OCI-LY1 (cell line): ENCODE measurements around the gene TRPM3.

Source experiments
- H2AFZ ChIP-seq: fragments of 200-600 bp; sonication (generic), shearing (Covaris generic); 2 replicates; pipeline ENCODE4 v1.6.0; 2014; ENCODE audit warnings: antibody characterized with exemption, mild to moderate bottlenecking, low read length
- H3F3A ChIP-seq: fragments of 200-600 bp; sonication (generic), shearing (Covaris generic); 2 replicates; pipeline ENCODE4 v1.6.0; 2014; ENCODE audit warnings: mild to moderate bottlenecking, antibody characterized with exemption, low read length, moderate library complexity; ENCODE audit not compliant: insufficient read depth
- H3K27ac ChIP-seq: fragments of 200-600 bp; sonication (generic); 2 replicates; pipeline ENCODE4 v1.5.1; 2014; ENCODE audit warnings: low read length, mixed run types, mild to moderate bottlenecking, low read depth; ENCODE audit not compliant: poor library complexity, severe bottlenecking
- H3K27me3 ChIP-seq: fragments of 200-600 bp; sonication (generic); 2 replicates; pipeline ENCODE4 v1.6.0; 2014; ENCODE audit warnings: antibody characterized with exemption, mild to moderate bottlenecking, low read length, moderate library complexity; ENCODE audit not compliant: insufficient read depth
- H3K36me3 ChIP-seq: fragments of 200-600 bp; sonication (generic); 2 replicates; pipeline ENCODE4 v1.6.1; 2014; ENCODE audit warnings: mild to moderate bottlenecking, antibody characterized with exemption, low read length, moderate library complexity, mixed read lengths; ENCODE audit not compliant: insufficient read depth
- H3K4me1 ChIP-seq: fragments of 200-600 bp; sonication (generic); 2 replicates; pipeline ENCODE4 v1.5.1; 2014; ENCODE audit warnings: mild to moderate bottlenecking, low read length, moderate library complexity; ENCODE audit not compliant: insufficient read depth, severe bottlenecking
- H3K4me2 ChIP-seq: fragments of 200-600 bp; sonication (generic), shearing (Covaris generic); 2 replicates; pipeline ENCODE4 v1.6.1; 2014; ENCODE audit warnings: low read length
- H3K4me3 ChIP-seq: fragments of 200-600 bp; sonication (generic); 2 replicates; pipeline ENCODE4 v1.5.1; 2014; ENCODE audit warnings: low read length, low read depth, mild to moderate bottlenecking, mixed read lengths; ENCODE audit not compliant: poor library complexity, severe bottlenecking
- H3K79me2 ChIP-seq: fragments of 200-600 bp; shearing (Covaris generic); 2 replicates; pipeline ENCODE4 v1.6.1; 2016; ENCODE audit warnings: mixed run types, low read length, mixed read lengths; ENCODE audit not compliant: insufficient read depth
- H3K9ac ChIP-seq: fragments of 200-600 bp; sonication (generic), shearing (Covaris generic); 2 replicates; pipeline ENCODE4 v1.6.1; 2014; ENCODE audit warnings: mild to moderate bottlenecking, low read length, mixed read lengths
- H3K9me2 ChIP-seq: fragments of 200-600 bp; sonication (generic), shearing (Covaris generic); 2 replicates; pipeline ENCODE4 v1.6.1; 2014; ENCODE audit warnings: low read depth, mild to moderate bottlenecking, low read length, mixed read lengths
- H3K9me3 ChIP-seq: fragments of 200-600 bp; shearing (Covaris generic); 2 replicates; pipeline ENCODE4 v1.6.1; 2014; ENCODE audit warnings: low read length, mixed read lengths
- H4K20me1 ChIP-seq: fragments of 200-600 bp; sonication (generic), shearing (Covaris generic); 2 replicates; pipeline ENCODE4 v1.6.0; 2016; ENCODE audit warnings: mild to moderate bottlenecking, low read length; ENCODE audit not compliant: insufficient read depth
- EZH2 ChIP-seq: fragments of 200-600 bp; sonication (generic), shearing (Covaris generic); IDR thresholded peaks from 2 replicates; pipeline ENCODE4 v1.8.0; 2017; ENCODE audit warnings: borderline replicate concordance, mixed run types, mild to moderate bottlenecking, antibody characterized with exemption, low read length, moderate library complexity, mixed read lengths
- TF ChIP-seq, protein P1 (sequence below): fragments of 200-600 bp; sonication (generic), shearing (Covaris generic); IDR thresholded peaks from 2 replicates; pipeline ENCODE4 v1.5.1; 2017; ENCODE audit warnings: mild to moderate bottlenecking, antibody characterized with exemption, low read length, moderate library complexity, mixed read lengths

TRPM3 gene

DNA sequence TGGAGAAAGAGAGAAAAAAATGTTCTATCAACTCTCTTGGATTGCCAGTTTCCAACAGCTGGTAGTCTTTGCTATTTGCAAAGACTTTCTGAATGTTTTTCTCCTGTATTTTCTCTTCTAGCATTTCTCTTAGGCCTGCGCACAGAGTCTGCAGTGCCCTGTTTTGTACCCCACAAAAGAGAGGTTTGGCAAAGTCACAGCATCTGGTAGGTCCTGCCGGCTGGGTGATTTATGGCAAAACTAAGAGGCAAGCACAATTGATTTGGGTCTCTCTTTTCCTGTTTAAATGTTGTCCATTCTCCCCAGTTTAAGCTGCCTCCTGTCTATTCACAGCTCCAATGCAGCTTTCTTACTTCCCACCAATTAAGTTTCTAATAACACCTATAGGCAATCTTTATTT lies 193.9 kb downstream of the TRPM3 start:
- no peaks in the 10 kb centered on the region for H3K79me2 ChIP-seq
- no peak overlapping the region for H2AFZ ChIP-seq
- H3K36me3 ChIP-seq, result no peaks in the 10 kb centered on the region
- no peak overlapping the region for H3K27ac ChIP-seq
- no peaks in the 10 kb centered on the region for H3F3A ChIP-seq
- TF ChIP-seq, protein P1, sequence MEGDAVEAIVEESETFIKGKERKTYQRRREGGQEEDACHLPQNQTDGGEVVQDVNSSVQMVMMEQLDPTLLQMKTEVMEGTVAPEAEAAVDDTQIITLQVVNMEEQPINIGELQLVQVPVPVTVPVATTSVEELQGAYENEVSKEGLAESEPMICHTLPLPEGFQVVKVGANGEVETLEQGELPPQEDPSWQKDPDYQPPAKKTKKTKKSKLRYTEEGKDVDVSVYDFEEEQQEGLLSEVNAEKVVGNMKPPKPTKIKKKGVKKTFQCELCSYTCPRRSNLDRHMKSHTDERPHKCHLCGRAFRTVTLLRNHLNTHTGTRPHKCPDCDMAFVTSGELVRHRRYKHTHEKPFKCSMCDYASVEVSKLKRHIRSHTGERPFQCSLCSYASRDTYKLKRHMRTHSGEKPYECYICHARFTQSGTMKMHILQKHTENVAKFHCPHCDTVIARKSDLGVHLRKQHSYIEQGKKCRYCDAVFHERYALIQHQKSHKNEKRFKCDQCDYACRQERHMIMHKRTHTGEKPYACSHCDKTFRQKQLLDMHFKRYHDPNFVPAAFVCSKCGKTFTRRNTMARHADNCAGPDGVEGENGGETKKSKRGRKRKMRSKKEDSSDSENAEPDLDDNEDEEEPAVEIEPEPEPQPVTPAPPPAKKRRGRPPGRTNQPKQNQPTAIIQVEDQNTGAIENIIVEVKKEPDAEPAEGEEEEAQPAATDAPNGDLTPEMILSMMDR, result no peak
- TF ChIP-seq EZH2, result no peak
- H4K20me1 ChIP-seq, result no peaks in the 10 kb centered on the region
- H3K27me3 ChIP-seq, result no peaks in the 10 kb centered on the region
- H3K9ac ChIP-seq, result no peak overlapping the region
- H3K4me3 ChIP-seq, result no peak overlapping the region
- no peaks in the 10 kb centered on the region for H3K9me3 ChIP-seq
- H3K9me2 ChIP-seq, result no peaks in the 10 kb centered on the region
- no peaks in the 10 kb centered on the region for H3K4me1 ChIP-seq
- H3K4me2 ChIP-seq, result no peak overlapping the region

DNA sequence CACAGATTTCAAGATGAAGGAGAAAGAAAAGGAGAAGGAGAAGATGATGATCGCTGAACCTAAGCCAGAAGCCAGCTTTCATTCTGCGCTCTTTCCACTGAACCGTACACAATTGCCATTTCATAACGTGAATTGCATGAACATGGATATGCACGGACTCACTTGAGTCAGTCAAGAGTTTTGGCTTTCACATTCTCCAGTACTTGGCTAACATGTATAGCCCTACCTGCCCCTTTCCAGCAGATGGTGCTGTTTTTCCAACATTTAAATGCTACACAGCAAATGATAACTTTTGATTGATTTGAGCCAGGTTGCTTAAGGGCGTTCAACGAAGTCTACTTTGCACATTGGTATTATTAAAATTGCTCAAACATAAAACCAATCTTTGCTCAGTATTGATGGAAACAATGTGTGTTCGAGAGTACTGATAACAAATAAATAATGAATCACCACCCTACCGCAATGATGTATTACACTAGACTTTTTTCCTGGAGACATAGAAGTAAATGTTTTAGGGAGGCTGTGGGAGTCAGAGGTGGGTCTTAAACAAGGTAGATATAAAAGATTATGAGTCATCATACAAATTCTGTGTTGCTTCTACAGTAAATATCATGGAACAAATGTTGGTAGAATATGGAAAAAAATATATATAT lies 196.4 kb downstream of the TRPM3 start:
- H3F3A ChIP-seq, result no peaks in the 10 kb centered on the region; the same call in 1 of the 2 replicates
- no peaks in the 10 kb centered on the region for H3K9me2 ChIP-seq
- no peak overlapping the region for H2AFZ ChIP-seq
- H3K36me3 ChIP-seq, result no peaks in the 10 kb centered on the region
- H3K27ac ChIP-seq, result no peak overlapping the region
- no peaks in the 10 kb centered on the region for H3K27me3 ChIP-seq
- no peaks in the 10 kb centered on the region for H3K9me3 ChIP-seq
- no peaks in the 10 kb centered on the region for H4K20me1 ChIP-seq
- no peak overlapping the region for H3K4me2 ChIP-seq
- H3K4me1 ChIP-seq, result no peaks in the 10 kb centered on the region
- H3K79me2 ChIP-seq, result no peaks in the 10 kb centered on the region
- TF ChIP-seq, protein P1, result peak; percentile 78
- no peak for TF ChIP-seq EZH2
- no peak overlapping the region for H3K9ac ChIP-seq
- H3K4me3 ChIP-seq, result no peak overlapping the region

DNA sequence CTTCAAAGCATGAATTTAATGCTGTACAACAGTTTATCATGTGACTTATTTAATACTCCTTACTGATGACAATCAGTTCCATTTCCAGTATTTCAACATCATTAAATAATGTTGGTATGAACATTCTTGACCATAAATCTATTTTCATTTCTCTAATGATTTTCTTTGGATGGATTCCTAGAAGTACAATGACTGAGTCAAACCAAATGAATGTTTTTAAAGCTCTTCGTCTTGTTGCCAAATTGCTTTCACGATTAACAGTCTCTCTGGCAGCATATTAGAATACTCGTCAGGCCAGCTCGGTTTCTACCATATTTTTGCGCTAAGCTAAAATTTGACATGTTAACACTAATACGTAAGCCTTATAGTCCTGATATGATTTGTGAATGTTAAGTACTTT lies 197.0 kb downstream of the TRPM3 start:
- no peaks in the 10 kb centered on the region for H3K9me3 ChIP-seq
- no peak overlapping the region for H3K4me3 ChIP-seq
- no peak overlapping the region for H3K27ac ChIP-seq
- no peak overlapping the region for H2AFZ ChIP-seq
- TF ChIP-seq, protein P1, result no peak
- TF ChIP-seq EZH2, result no peak
- no peaks in the 10 kb centered on the region for H4K20me1 ChIP-seq
- H3K36me3 ChIP-seq, result no peaks in the 10 kb centered on the region
- no peaks in the 10 kb centered on the region; the same call in 1 of the 2 replicates for H3F3A ChIP-seq
- no peak overlapping the region for H3K4me2 ChIP-seq
- H3K79me2 ChIP-seq, result no peaks in the 10 kb centered on the region
- no peak overlapping the region for H3K9ac ChIP-seq
- H3K27me3 ChIP-seq, result no peaks in the 10 kb centered on the region
- H3K9me2 ChIP-seq, result no peaks in the 10 kb centered on the region
- no peaks in the 10 kb centered on the region for H3K4me1 ChIP-seq
